Vagina (tissue), 2 donors: ENCODE data around the gene KIF21A. TPM values are rescaled to one million over a fixed set of nuclear protein-coding genes. Genes with fewer than 3 reads are reported as not detected.

Experiments used
- DNase-seq, 2 donors: peaks; one replicate each; pipeline ENCODE4 v3.0.0-alpha.2; 2017; ENCODE audit errors: extremely low spot score in 2 of 2
- H3K27ac ChIP-seq: fragments of 200-600 bp; sonication (generic); one replicate; pipeline ENCODE4 v1.5.1; 2019
- H3K27me3 ChIP-seq: fragments of 200-600 bp; sonication (generic); one replicate; pipeline ENCODE4 v1.5.1; 2019
- H3K36me3 ChIP-seq, 2 donors: fragments of 200-600 bp; sonication (generic); one replicate each; pipeline ENCODE4 v1.5.1; 2017 to 2019
- H3K4me1 ChIP-seq: fragments of 200-600 bp; sonication (generic); one replicate; pipeline ENCODE4 v1.5.1; 2019
- H3K4me3 ChIP-seq, 2 donors: fragments of 200-600 bp; sonication (generic); 1 replicate in 1 of 2; 2 replicates in 1 of 2; pipeline ENCODE4 v1.5.1; 2016 to 2019
- H3K9me3 ChIP-seq: fragments of 200-600 bp; sonication (generic); one replicate; pipeline ENCODE4 v1.5.1; 2019
- CTCF ChIP-seq, 3 experiments: fragments of 450-650 bp in 2 of 3; fragments of 200-600 bp in 1 of 3; sonication (generic) in 1 of 3; IDR thresholded peaks; one replicate each; pipeline ENCODE4 v1.5.1; 2017 to 2019; ENCODE audit warnings: antibody characterized with exemption in 3 of 3, mild to moderate bottlenecking in 2 of 3, moderate library complexity in 2 of 3
- POLR2A ChIP-seq, 2 donors: fragments of 450-650 bp; IDR thresholded peaks; one replicate each; pipeline ENCODE4 v1.6.1; 2017; ENCODE audit warnings: antibody characterized with exemption in 2 of 2, mild to moderate bottlenecking in 2 of 2, moderate library complexity in 2 of 2
- POLR2AphosphoS5 ChIP-seq, 2 donors: sonication (generic); formaldehyde crosslinking; IDR thresholded peaks; one replicate each; pipeline ENCODE4 v1.9.0; 2017; ENCODE audit warnings: antibody characterized with exemption in 2 of 2, mild to moderate bottlenecking in 2 of 2, low read depth in 1 of 2; ENCODE audit not compliant: insufficient read depth in 1 of 2
- intact Hi-C: fragments of 100-400 bp; cut with DNase I; formaldehyde crosslinking; loops from one replicate; pipeline ENCODE4 v1.15.1; 2023
- total RNA-seq: library from RNA; depleted of rRNA; stranded (reverse); fragments of >200 nt; gene quantifications from one replicate; pipeline ENCODE4 v1.2.3, GENCODE V29; 2016

KIF21A gene
- total RNA-seq, 1 donor from 2014 or later = 26.3 TPM

GRCh38 chr12:39352471-39353017 lies 90.4 kb downstream of the KIF21A start:
- Histone ChIP-seq H3K4me3 (no peak overlapping the region), H3K27me3 (no peaks in the 10 kb centered on the region), H3K9me3 (no peaks in the 10 kb centered on the region), H3K4me1 (no peaks in the 10 kb centered on the region), H3K36me3 (peaks cover 0 to 6% of the 10 kb centered on the region in 2 donors), H3K27ac (no peak overlapping the region)
- no peak for DNase-seq
- TF ChIP-seq POLR2A (IDR thresholded peaks at IDR 0.05) = no peak
- no peak for TF ChIP-seq POLR2AphosphoS5 (IDR thresholded peaks at IDR 0.05; ENCODE audit: insufficient read depth in 1 of 2, low read depth in 1 of 2)
- no peak for TF ChIP-seq CTCF (IDR thresholded peaks at IDR 0.05)
- intact Hi-C loops = no loop called here

DNA sequence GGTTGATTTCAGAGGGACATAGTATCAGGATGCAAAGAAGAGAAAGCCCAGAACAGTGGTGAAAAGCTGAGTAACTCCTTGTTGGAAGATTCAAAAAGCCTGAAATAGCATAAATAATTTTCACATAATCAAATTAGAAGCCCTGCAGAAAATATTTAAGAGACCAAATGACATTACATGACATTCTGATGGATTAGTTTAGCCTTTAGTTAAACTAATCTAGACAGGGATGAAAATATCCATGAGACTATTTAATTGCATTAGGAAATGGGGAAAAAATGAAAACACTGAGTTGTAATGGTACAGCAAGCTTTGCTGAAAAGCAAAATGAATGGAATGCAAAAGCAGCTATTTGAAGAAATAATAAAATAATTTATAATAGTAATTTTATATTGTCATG lies 91.8 kb downstream of the KIF21A start:
- H3K4me1 ChIP-seq = no peaks in the 10 kb centered on the region
- TF ChIP-seq CTCF (IDR thresholded peaks at IDR 0.05) = no peak
- no peak for TF ChIP-seq POLR2AphosphoS5 (IDR thresholded peaks at IDR 0.05; ENCODE audit: insufficient read depth in 1 of 2, low read depth in 1 of 2)
- TF ChIP-seq POLR2A (IDR thresholded peaks at IDR 0.05) = no peak
- no peak overlapping the region for H3K27ac ChIP-seq
- intact Hi-C loops = no loop called here
- H3K9me3 ChIP-seq = no peaks in the 10 kb centered on the region
- no peaks in the 10 kb centered on the region for H3K27me3 ChIP-seq
- no peak overlapping the region for H3K4me3 ChIP-seq
- H3K36me3 ChIP-seq = no peaks in the 10 kb centered on the region
- DNase-seq = no peak

DNA sequence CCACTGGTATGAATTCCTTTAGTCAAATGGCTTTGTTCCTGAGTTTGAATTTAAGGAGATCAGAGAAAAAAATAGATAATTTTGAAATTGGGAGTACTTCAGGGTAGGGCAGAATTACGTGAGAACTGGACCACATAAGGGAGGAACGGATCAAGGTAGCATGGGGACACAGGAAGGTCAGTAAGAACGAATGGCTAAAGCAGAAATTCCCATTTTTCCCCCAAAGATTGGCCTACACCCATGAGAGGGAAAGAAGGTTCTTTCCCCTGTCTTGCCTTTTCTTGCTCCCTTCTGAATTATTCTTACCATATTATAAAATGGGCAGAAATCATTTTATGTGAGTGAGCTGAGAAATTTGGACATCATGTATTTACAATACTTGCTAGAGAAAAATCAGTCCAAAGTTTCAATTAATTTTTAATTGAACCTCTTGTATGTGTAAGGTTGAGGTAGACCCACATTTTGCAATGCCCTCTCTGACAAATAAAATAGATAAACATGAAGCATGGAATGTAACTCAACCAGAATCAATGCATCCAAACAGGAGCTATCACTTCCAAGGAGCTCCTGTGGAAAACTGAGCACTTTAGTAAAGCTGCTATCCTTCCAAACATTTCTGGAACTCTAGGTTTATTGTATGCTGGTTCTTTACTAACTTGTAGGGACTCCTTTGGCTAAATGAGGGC lies 93.8 kb downstream of the KIF21A start:
- Histone ChIP-seq H3K36me3 (no peaks in the 10 kb centered on the region), H3K27ac (no peak overlapping the region), H3K4me1 (no peaks in the 10 kb centered on the region), H3K27me3 (no peaks in the 10 kb centered on the region), H3K9me3 (no peaks in the 10 kb centered on the region), H3K4me3 (no peak overlapping the region)
- no peak for TF ChIP-seq POLR2A (IDR thresholded peaks at IDR 0.05)
- intact Hi-C loops = no loop called here
- DNase-seq = no peak

- no peaks in the 10 kb centered on the region for H3K9me3 ChIP-seq
- no peak for DNase-seq
- no peaks in the 10 kb centered on the region for H3K27me3 ChIP-seq
- no peaks in the 10 kb centered on the region for H3K4me1 ChIP-seq
- H3K4me3 ChIP-seq = no peak overlapping the region
- no peak for TF ChIP-seq POLR2A (IDR thresholded peaks at IDR 0.05)
- no peak for TF ChIP-seq POLR2AphosphoS5 (IDR thresholded peaks at IDR 0.05; ENCODE audit: insufficient read depth in 1 of 2, low read depth in 1 of 2)
- no peak for TF ChIP-seq CTCF (IDR thresholded peaks at IDR 0.05)
- intact Hi-C loops = no loop called here
- H3K36me3 ChIP-seq = no peaks in the 10 kb centered on the region
- H3K27ac ChIP-seq = no peak overlapping the region
Measured at GRCh38 chr12:39348523-39348922, 94.4 kb downstream of the KIF21A start.

- no peak overlapping the region for H3K4me3 ChIP-seq
- H3K9me3 ChIP-seq = no peaks in the 10 kb centered on the region
- H3K27me3 ChIP-seq = no peaks in the 10 kb centered on the region
- intact Hi-C loops = no loop called here
- no peaks in the 10 kb centered on the region for H3K36me3 ChIP-seq
- H3K27ac ChIP-seq = no peak overlapping the region
- no peak for DNase-seq
- TF ChIP-seq POLR2AphosphoS5 (IDR thresholded peaks at IDR 0.05; ENCODE audit: insufficient read depth in 1 of 2, low read depth in 1 of 2) (no peak), CTCF (IDR thresholded peaks at IDR 0.05) (no peak), POLR2A (IDR thresholded peaks at IDR 0.05) (no peak)
- no peaks in the 10 kb centered on the region for H3K4me1 ChIP-seq
Measured at GRCh38 chr12:39344926-39345325, 98.0 kb downstream of the KIF21A start.
